Chondrocyte (in vitro differentiated cells): ENCODE data around the gene SLC24A1. TPM values are rescaled to one million over a fixed set of nuclear protein-coding genes. Genes with fewer than 3 reads are reported as not detected.

Experiments
- DNase-seq: peaks from one replicate; pipeline ENCODE4 v3.0.0; 2021; ENCODE audit warnings: mixed read lengths, low spot score
- H3K27ac Mint-ChIP-seq: one replicate; pipeline ENCODE4 v1.8.0; 2021; ENCODE audit warnings: mild to moderate bottlenecking, moderate library complexity, mixed read lengths; ENCODE audit not compliant: unreplicated experiment
- H3K27me3 Mint-ChIP-seq: 2 replicates; pipeline ENCODE4 v1.8.0; 2021; ENCODE audit warnings: low read depth, mixed read lengths
- H3K36me3 Mint-ChIP-seq: 2 replicates; pipeline ENCODE4 v1.8.0; 2021; ENCODE audit warnings: low read depth, mixed read lengths
- H3K4me1 Mint-ChIP-seq: 2 replicates; pipeline ENCODE4 v1.8.0; 2021; ENCODE audit warnings: low read depth, mild to moderate bottlenecking, mixed read lengths
- H3K4me3 Mint-ChIP-seq: one replicate; pipeline ENCODE4 v1.8.0; 2021; ENCODE audit warnings: mild to moderate bottlenecking, moderate library complexity, mixed read lengths; ENCODE audit not compliant: unreplicated experiment
- H3K9me3 Mint-ChIP-seq: 2 replicates; pipeline ENCODE4 v1.8.0; 2021; ENCODE audit warnings: low read depth, mixed read lengths
- CTCF ChIP-seq: fragments of 200-600 bp; sonication (generic); IDR thresholded peaks from 2 replicates; pipeline ENCODE4 v1.5.0; 2021; ENCODE audit warnings: antibody characterized with exemption, mild to moderate bottlenecking, moderate library complexity
- total RNA-seq: library from RNA; stranded (reverse); gene quantifications from 3 replicates; pipeline ENCODE4 v1.2.1, GENCODE V29; 2021

Gene SLC24A1
- total RNA-seq, 1 donor from 2014 or later = 11.1 TPM

DNA sequence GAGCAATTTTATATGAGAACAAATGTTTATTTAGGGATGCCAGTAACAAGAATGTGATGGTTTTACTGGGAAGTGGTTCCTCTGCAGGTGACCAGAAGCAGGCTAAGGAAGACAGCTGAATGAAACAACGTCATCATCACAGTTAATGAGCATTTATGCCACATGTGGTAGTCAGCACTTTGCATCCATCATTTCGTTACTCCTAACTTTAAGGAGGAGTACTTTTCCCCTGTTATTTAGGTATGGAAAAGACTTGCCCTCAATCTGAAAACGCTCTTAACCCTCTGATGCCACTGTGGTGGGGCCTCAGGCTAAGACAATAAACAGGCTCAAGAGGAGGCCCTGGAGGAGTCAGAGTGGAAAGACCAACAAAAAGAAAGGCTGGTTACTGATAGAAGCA lies 42.0 kb upstream of the SLC24A1 start:
- H3K4me3 Mint-ChIP-seq = no peak overlapping the region
- no peaks in the 10 kb centered on the region for H3K9me3 Mint-ChIP-seq
- H3K36me3 Mint-ChIP-seq = peaks cover 25% of the 10 kb centered on the region
- H3K4me1 Mint-ChIP-seq = peaks cover 53% of the 10 kb centered on the region
- TF ChIP-seq CTCF = no peak
- no peak overlapping the region for H3K27ac Mint-ChIP-seq
- no peak for DNase-seq
- H3K27me3 Mint-ChIP-seq = no peaks in the 10 kb centered on the region

DNA sequence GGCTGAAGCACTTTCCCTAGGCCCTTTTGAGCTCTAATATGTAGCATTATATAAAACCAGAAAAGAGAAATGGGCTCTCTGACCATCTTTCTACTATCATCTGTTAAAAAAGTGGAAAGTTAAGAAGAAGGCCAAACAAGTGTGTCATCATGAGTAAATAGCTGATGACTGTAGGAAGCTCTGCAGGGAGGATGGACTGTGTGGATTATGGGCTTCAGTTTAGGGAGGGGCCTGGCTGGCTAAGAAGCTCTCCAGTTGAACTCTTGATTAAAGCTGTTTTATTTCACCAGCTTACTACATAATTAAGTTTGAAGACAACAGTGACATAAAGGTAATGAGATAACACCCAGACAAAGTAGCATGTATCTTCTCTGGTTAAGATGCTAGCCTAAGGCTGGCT lies 41.5 kb upstream of the SLC24A1 start:
- Mint-ChIP-seq H3K27me3 (no peaks in the 10 kb centered on the region), H3K4me1 (peaks cover 53% of the 10 kb centered on the region), H3K27ac (peak overlapping the region; percentile 47), H3K9me3 (no peaks in the 10 kb centered on the region), H3K4me3 (no peak overlapping the region), H3K36me3 (peaks cover 25% of the 10 kb centered on the region)
- no peak for DNase-seq
- TF ChIP-seq CTCF = no peak

GRCh38 chr15:65583701-65584100 lies 38.0 kb upstream of the SLC24A1 start:
- DNase-seq = no peak
- Mint-ChIP-seq H3K27me3 (no peaks in the 10 kb centered on the region), H3K36me3 (peaks cover 37% of the 10 kb centered on the region), H3K4me3 (no peak overlapping the region), H3K9me3 (no peaks in the 10 kb centered on the region), H3K27ac (peak overlapping the region; percentile 60), H3K4me1 (peaks cover 30% of the 10 kb centered on the region)
- no peak for TF ChIP-seq CTCF

DNA sequence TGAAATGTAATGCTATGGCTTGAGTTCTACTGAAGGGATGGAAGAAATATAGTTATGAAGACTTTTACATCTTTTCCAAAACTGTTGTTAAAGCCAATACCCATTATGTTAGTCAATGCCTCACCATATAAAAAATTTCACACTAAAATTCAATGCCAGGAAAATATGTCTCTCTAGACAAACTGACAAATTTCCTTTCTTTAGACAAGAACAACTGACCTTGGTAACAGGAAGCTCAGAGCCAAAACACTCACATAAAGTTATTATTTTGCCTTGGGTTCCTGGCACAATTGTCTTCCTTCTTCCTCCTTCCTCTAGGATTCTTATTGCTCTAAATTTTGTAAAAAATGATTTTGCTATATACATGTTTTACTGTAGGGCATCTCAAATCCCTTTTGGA lies 37.5 kb upstream of the SLC24A1 start:
- Mint-ChIP-seq H3K9me3 (no peaks in the 10 kb centered on the region), H3K27me3 (no peaks in the 10 kb centered on the region), H3K4me3 (no peak overlapping the region), H3K36me3 (peaks cover 37% of the 10 kb centered on the region), H3K27ac (no peak overlapping the region), H3K4me1 (peaks cover 25% of the 10 kb centered on the region)
- TF ChIP-seq CTCF = no peak
- no peak for DNase-seq

GRCh38 chr15:65587094-65587493 lies 34.6 kb upstream of the SLC24A1 start:
- Mint-ChIP-seq H3K4me3 (no peak overlapping the region), H3K27me3 (no peaks in the 10 kb centered on the region), H3K4me1 (peaks cover 12% of the 10 kb centered on the region), H3K36me3 (peaks cover 49% of the 10 kb centered on the region), H3K27ac (no peak overlapping the region), H3K9me3 (no peaks in the 10 kb centered on the region)
- no peak for DNase-seq
- TF ChIP-seq CTCF = no peak
